K562 (cell line): ENCODE data around the gene FMN2. TPM values are rescaled to one million over a fixed set of nuclear protein-coding genes. Genes with fewer than 3 reads are reported as not detected.

ENCODE experiments used
- DIDO1 ChIP-seq: fragments of 450-650 bp; IDR thresholded peaks from 2 replicates; pipeline ENCODE4 v1.6.1; 2016; ENCODE audit warnings: low read depth, missing biosample characterization, missing genetic modification characterization
- MLLT1 ChIP-seq, 2 experiments: fragments of 450-650 bp; IDR thresholded peaks; 2 replicates each; pipeline ENCODE4 v1.6.1; 2016
- TCF7 ChIP-seq: sonication (generic); IDR thresholded peaks from 2 replicates; pipeline ENCODE4 v1.6.1; 2016; ENCODE audit warnings: antibody characterized with exemption, borderline replicate concordance
- ZBTB11 ChIP-seq, 3 experiments: fragments of 200-800 bp in 1 of 3; fragments of 250-450 bp in 1 of 3; fragments of 450-650 bp in 1 of 3; sonication (Bioruptor Pico) in 1 of 3; sonication (Bioruptor generic) in 1 of 3; formaldehyde crosslinking in 1 of 3; IDR thresholded peaks; 2 replicates each; pipeline versions ENCODE4 v1.6.1 to v1.8.0; 2016 to 2022; ENCODE audit warnings: mild to moderate bottlenecking in 2 of 3, missing genetic modification characterization in 2 of 3, missing compliant biosample characterization in 1 of 3, moderate library complexity in 1 of 3
- polyA plus RNA-seq, 8 experiments: library from polyadenylated mRNA; depleted of rRNA in 4 of 8; stranded (reverse) in 5 of 8; unstranded in 3 of 8; fragments of >200 nt; fragmentation: Nextera tagmentation in 2 of 8; fragmentation: Illumina TruSeq in 1 of 8; extraction: Ambion mirVana in 2 of 8; extraction: Trizol in 1 of 8; gene quantifications; 2 replicates each; pipeline versions ENCODE4 v1.2.1 to v1.2.3, GENCODE V29; 2011 to 2014; ENCODE audit warnings: inconsistent platforms in 1 of 8, missing spikeins in 1 of 8
- total RNA-seq, 7 experiments: library from RNA; depleted of rRNA in 6 of 7; stranded (reverse); fragments of >200 nt in 6 of 7; fragmentation: Illumina TruSeq in 2 of 7; extraction: Trizol in 2 of 7; gene quantifications; 2 replicates each; pipeline versions ENCODE4 v1.2.1 to v1.2.3, GENCODE V29; 2011 to 2021; ENCODE audit warnings: low replicate concordance in 1 of 7

FMN2 gene
- total and polyA plus RNA-seq, 9 of the 15 experiments (the other 6 are each of a cell fraction or from before 2014, with no cell fraction given): 0.15 to 0.45 (median 0.16) TPM; not detected in 3

- TF ChIP-seq ZBTB11 (CRISPR knock-in tag; IDR thresholded peaks at IDR 0.05): no peak
- TF ChIP-seq TCF7: no peak
- TF ChIP-seq MLLT1 (IDR thresholded peaks at IDR 0.05): no peak
- TF ChIP-seq DIDO1 (tag): no peak
Measured at GRCh38 chr1:240280560-240281322, 189.1 kb downstream of the FMN2 start (continued).
